Measurements from ENCODE around the gene ST8SIA2. TPM values are rescaled to one million over a fixed set of nuclear protein-coding genes. Genes with fewer than 3 reads are reported as not detected.

ST8SIA2 gene
- 1 to 10 TPM in 1 of 5 donors, not detected in 4; 1.1 TPM for total RNA-seq
- polyA plus RNA-seq, result not detected
- long read RNA-seq, donor 1, result 0 reads
- long read RNA-seq, donor 2, full-length matches to known transcripts, result 3 of 3 reads
- long read RNA-seq, donor 2, partial matches to known transcripts, result 0 of 3 reads
- long read RNA-seq, donor 2, other reads (novel, unspliced or antisense), result 0 of 3 reads
- long read RNA-seq, donor 3, result 0 reads
- long read RNA-seq, donor 4, result 0 reads
- long read RNA-seq, donor 5, full-length matches to known transcripts, result 1 of 1 reads
- long read RNA-seq, donor 5, partial matches to known transcripts, result 0 of 1 reads
- long read RNA-seq, donor 5, other reads (novel, unspliced or antisense), result 0 of 1 reads
- long read RNA-seq, donor 6, full-length matches to known transcripts, result 1 of 1 reads
- long read RNA-seq, donor 6, partial matches to known transcripts, result 0 of 1 reads
- long read RNA-seq, donor 6, other reads (novel, unspliced or antisense), result 0 of 1 reads
- long read RNA-seq, donor 7, result 0 reads
- long read RNA-seq, donor 8, full-length matches to known transcripts, result 1 of 1 reads
- long read RNA-seq, donor 8, partial matches to known transcripts, result 0 of 1 reads
- long read RNA-seq, donor 8, other reads (novel, unspliced or antisense), result 0 of 1 reads
- long read RNA-seq, donor 9, partial matches to known transcripts, result 0 of 2 reads
- long read RNA-seq, donor 9, other reads (novel, unspliced or antisense), result 0 of 2 reads
- long read RNA-seq, donor 10, result 0 reads

DNA sequence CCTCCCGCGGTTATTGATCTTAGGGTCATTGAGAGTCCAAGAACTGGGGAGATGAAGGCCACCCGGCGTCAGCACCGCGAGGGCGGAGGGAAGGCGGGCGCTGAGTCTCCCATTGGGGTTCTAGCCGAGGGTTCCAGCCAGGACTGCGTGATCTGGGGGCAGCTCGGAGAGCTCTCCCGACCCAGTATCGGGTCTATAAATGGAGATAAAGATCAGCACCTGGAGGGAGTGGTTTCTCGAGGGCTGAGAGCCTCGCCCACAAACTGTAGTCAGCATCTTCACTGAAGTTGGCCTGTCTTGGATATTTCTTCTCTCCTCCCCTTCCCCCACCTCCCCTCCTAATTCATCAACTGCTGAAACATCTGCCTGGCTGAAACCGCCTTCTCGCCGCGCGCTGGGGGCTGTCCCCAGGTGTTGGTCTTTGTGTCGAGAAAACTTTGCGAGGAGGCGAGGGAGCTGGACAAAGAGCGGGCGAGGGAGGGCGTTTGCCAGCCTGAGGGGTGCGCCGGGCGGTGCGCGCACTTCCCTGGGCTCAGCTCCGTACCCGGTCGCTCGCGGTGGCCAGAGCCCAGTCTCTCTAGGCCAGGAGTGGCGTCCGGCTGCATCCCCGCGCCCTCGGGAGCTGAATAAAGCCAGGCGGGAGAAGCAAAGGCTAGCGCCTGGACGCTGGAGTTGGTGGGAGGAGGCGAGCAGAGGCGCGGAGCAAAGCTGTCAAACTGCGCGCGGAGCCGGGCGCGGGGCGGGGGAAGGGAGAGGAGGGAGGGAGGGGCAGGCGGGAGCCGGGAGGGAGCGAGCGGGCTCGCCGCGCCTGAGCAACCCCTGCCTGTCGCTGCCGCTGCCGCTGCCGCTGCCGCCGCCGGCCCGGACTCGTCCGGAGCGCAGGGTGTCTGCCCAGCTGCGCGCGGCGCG lies at the start of gene ST8SIA2:
ST8SIA2 (plus strand) TSS at position 811 of the 909 bp plus-strand sequence. CDS start 184 bp downstream, outside the sequence.
- Histone ChIP-seq H3K27me3 (peaks cover 12 to 87% (median 60%) of the 10 kb centered on the region in 3 donors), H3K27ac (no peak within 1 kb of the TSS), H3K4me1 (peaks cover 17 to 24% (median 19%) of the 10 kb centered on the region in 4 donors), H3K9me3 (no peaks in the 10 kb centered on the region), H3K4me3 (peak within 1 kb of the TSS; percentile 24 to 41 (median 36)), H3K36me3 (no peaks in the 10 kb centered on the region)
- WGBS, 5 donors, result 3 to 7% (median 4%) methylated on average over 44 to 77 of the region's 78 CpGs
- no peak for TF ChIP-seq CTCF (IDR thresholded peaks at IDR 0.05)
- no peak for TF ChIP-seq EP300 (IDR thresholded peaks at IDR 0.05)
- TF ChIP-seq POLR2AphosphoS5 (IDR thresholded peaks at IDR 0.05), result no peak
- TF ChIP-seq POLR2A (IDR thresholded peaks at IDR 0.05), result no peak
- peak in 1 of 2 donors; percentile 90 for DNase-seq
- intact Hi-C loops (cut with DNase I; ENCODE audit: low total_unique reads), result no loop called here

GRCh38 chr15:92343924-92344643 lies 49.6 kb upstream of the ST8SIA2 start:
- H3K9me3 ChIP-seq, result peaks cover 0 to 5% (median 2%) of the 10 kb centered on the region in 4 donors
- TF ChIP-seq POLR2A (IDR thresholded peaks at IDR 0.05) (no peak), EP300 (IDR thresholded peaks at IDR 0.05) (no peak), CTCF (IDR thresholded peaks at IDR 0.05) (no peak), POLR2AphosphoS5 (IDR thresholded peaks at IDR 0.05) (no peak)
- intact Hi-C loops (cut with DNase I; ENCODE audit: low total_unique reads), result no loop called here
- H3K27ac ChIP-seq, result no peak overlapping the region
- no peaks in the 10 kb centered on the region for H3K4me1 ChIP-seq
- H3K36me3 ChIP-seq, result no peaks in the 10 kb centered on the region
- 44 to 59% (median 48%) methylated on average over 16 to 17 of the region's 17 CpGs for WGBS, 5 donors
- no peak overlapping the region for H3K4me3 ChIP-seq
- peaks cover 0 to 61% (median 2%) of the 10 kb centered on the region in 3 donors for H3K27me3 ChIP-seq
- DNase-seq, result peak in 1 of 2 donors; percentile 47

- TF ChIP-seq POLR2A (IDR thresholded peaks at IDR 0.05), result no peak
- TF ChIP-seq EP300 (IDR thresholded peaks at IDR 0.05), result no peak
- TF ChIP-seq CTCF (IDR thresholded peaks at IDR 0.05), result no peak
- TF ChIP-seq POLR2AphosphoS5 (IDR thresholded peaks at IDR 0.05), result no peak
- Histone ChIP-seq H3K9me3 (peaks cover 0 to 9% (median 4%) of the 10 kb centered on the region in 4 donors), H3K27me3 (peaks cover 0 to 61% (median 2%) of the 10 kb centered on the region in 3 donors), H3K4me1 (no peaks in the 10 kb centered on the region), H3K4me3 (no peak overlapping the region), H3K27ac (no peak overlapping the region), H3K36me3 (no peaks in the 10 kb centered on the region)
- intact Hi-C loops (cut with DNase I; ENCODE audit: low total_unique reads), result no loop called here
- DNase-seq, result no peak
Observed at GRCh38 chr15:92346063-92346462, 47.6 kb upstream of the ST8SIA2 start.
